ES-I3 (cell line): ENCODE measurements around the gene GADL1.

Source experiments
- H3K36me3 ChIP-seq: 2 replicates; pipeline ENCODE4 v1.6.1; 2013; ENCODE audit warnings: mild to moderate bottlenecking, low read length, control low read depth, moderate library complexity; ENCODE audit not compliant: insufficient read depth
- H3K4me1 ChIP-seq: 2 replicates; pipeline ENCODE4 v1.6.1; 2013; ENCODE audit warnings: mild to moderate bottlenecking, control low read depth, low read length; ENCODE audit not compliant: insufficient read depth
- H3K9ac ChIP-seq: 2 replicates; pipeline ENCODE4 v1.6.1; 2013; ENCODE audit warnings: low read depth, mild to moderate bottlenecking, low read length, moderate library complexity
- H3K9me3 ChIP-seq: 2 replicates; pipeline ENCODE4 v1.6.1; 2013; ENCODE audit warnings: mild to moderate bottlenecking, low read length, moderate library complexity; ENCODE audit not compliant: control insufficient read depth, insufficient read depth

GADL1 gene

DNA sequence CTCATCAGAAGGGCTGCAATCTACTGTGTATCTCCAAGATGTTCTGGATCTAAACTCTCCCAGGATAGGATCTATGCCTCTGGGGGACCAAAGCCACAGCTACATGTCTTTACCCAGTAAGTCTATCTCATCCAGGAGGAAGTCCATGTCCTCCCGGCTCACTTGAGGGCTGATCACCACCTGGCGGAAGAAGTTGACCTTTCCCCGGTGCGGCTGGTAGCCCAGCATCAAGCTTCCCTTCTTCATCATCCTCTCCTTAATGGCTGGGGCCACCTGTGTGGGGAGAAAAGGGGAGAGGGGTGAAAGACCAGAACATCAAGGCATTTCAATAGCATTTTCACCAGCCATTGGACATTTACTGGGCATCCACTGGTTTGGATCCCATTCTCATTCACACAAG lies 166.3 kb downstream of the GADL1 start:
- H3K36me3 ChIP-seq: no peaks in the 10 kb centered on the region
- no peaks in the 10 kb centered on the region for H3K4me1 ChIP-seq
- H3K9ac ChIP-seq: no peak overlapping the region
- H3K9me3 ChIP-seq: no peaks in the 10 kb centered on the region

DNA sequence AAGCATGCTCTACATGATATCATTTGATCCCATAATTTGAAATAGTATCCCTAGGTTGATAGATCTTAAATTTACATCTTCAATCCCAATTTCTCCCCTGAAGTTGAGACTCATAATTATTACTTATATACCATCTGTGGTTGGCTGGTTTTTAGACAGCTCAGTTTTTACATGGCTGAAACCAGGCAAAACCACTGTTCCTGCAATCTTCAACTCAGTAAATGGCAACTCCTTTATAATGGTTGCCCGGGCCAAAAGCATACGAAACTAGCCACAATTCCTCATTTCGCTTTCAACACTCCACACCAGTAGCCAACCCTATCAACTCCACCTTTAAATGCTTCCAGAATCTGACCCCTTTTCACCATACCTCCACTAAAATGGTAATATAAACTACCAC lies 169.6 kb downstream of the GADL1 start:
- peaks cover 12% of the 10 kb centered on the region; the same call in 1 of the 2 replicates for H3K4me1 ChIP-seq
- no peaks in the 10 kb centered on the region for H3K36me3 ChIP-seq
- H3K9ac ChIP-seq: no peak overlapping the region
- H3K9me3 ChIP-seq: no peaks in the 10 kb centered on the region

DNA sequence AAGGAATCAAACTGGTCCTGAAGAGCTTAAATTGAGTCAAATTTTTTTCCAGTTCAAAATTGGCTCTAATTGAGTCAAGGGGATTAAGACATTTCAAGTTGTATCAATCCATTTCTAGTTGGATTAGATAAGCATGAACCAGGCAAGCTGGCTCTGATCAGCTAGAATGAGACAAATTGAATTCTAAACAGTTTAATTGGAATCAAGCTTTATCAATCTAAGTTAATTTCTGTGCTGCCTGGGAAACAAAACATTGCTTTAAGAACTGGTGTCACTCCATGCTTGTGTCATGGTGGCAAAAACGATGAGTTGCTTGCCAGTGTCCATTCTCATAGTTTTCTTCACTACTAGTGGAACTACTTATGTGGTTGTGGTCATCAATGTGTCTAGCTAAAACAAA lies 171.2 kb downstream of the GADL1 start:
- Histone ChIP-seq H3K9ac (no peak overlapping the region), H3K36me3 (no peaks in the 10 kb centered on the region), H3K4me1 (peaks cover 12% of the 10 kb centered on the region; the same call in 1 of the 2 replicates), H3K9me3 (0 out of 2 replicates have a peak, but pooled peaks cover 3% of the 10 kb centered on the region)

DNA sequence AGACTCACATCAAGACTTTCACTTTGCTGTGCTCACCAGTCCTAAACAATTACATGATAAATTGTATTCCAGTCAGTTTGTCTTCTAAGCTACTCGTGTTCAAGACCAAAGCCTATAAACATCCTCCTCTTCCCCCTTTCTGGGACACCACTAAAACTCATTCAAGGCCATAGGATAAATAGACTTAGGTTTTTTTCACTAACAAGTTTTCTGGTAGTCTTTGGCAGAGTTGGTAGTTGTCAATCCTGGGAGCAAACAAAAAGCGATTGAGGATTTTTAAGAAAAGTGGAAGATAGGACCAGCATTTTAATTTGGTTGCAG lies 173.2 kb downstream of the GADL1 start:
- Histone ChIP-seq H3K4me1 (peaks cover 12% of the 10 kb centered on the region; the same call in 1 of the 2 replicates), H3K36me3 (no peaks in the 10 kb centered on the region), H3K9me3 (0 out of 2 replicates have a peak, but pooled peaks cover 3% of the 10 kb centered on the region), H3K9ac (no peak overlapping the region)

DNA sequence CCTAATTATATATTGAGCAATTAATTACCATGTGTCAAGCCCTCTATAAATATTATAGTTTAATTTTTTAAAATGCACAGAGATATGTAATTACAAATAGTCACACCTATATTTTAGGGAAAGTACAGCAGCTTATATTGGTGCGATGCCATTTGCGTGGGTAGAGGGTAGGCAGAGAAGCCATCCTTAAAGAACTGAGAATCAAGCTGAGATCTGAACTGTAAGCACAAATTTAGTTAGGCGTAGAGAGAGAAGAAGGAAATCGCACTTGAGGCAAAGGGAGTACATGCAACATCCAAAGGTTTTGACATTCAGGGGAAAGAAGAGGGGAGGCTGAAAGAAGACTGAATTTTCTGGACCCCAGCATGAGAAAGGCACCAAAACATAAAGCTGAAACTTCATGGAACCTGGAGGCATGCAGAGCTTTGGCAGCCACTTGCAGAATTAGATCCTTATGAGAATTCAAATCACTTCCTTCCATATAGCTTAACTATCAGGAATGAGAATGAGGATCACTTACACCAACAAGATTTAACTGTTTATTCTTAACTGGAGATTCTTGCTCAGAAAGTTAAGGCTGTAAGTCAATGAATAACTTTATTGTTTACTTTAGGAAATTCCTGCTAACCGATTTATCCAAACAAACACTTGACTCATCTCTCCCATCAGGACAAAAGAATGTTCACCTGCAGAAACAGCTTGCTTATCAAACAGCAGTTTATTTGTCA lies 173.7 kb downstream of the GADL1 start:
- Histone ChIP-seq H3K9me3 (0 out of 2 replicates have a peak, but pooled peaks cover 3% of the 10 kb centered on the region), H3K9ac (no peak overlapping the region), H3K4me1 (peaks cover 12% of the 10 kb centered on the region; the same call in 1 of the 2 replicates), H3K36me3 (no peaks in the 10 kb centered on the region)

DNA sequence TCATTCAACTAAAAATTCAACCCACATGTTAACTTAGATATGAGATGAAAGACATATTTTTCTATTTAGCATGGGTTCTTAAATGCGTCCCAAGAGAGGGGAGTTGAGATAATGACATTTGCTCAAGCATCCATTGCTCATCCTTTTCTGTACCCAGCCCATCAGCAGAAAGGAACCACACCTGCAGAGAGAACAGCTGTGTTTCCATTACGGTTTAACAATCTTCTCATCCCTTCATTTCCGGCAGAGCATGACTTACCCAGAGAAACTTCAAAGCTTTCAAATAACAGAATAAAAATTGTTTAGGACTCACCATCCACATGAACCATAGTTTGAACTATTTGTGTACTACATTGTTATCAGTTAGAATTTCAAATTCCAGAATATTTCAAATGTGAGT lies 174.9 kb downstream of the GADL1 start:
- Histone ChIP-seq H3K4me1 (peaks cover 12% of the 10 kb centered on the region; the same call in 1 of the 2 replicates), H3K9me3 (0 out of 2 replicates have a peak, but pooled peaks cover 3% of the 10 kb centered on the region), H3K36me3 (no peaks in the 10 kb centered on the region), H3K9ac (no peak overlapping the region)

DNA sequence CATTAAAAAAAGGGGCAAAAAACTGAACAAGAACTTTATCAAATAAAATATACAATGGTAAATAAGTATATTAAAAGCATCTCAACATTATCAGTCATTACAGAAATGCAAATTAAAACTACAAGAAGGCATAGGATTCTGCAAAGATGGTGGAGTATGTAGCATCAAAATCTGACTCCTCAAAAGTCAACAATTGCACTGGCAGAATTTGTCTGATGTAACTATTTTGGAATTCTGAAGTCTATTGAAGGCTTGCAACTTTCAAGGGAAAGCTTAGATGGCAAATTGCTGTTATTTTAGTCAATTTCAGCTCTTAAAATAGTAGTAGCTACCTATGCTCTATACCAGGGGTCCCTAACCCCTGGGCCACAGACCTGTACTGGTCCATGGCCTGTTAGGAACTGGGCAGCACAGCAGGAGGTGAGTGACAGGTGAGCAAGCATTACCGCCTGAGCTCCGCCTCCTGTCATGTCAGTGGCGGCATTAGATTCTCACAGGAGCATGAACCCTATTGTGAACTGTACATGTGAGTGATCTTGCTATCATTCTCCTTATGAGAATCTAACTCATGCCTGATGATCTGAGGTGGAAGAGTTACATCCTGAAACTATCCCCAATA lies 180.5 kb downstream of the GADL1 start:
- Histone ChIP-seq H3K4me1 (no peaks in the 10 kb centered on the region), H3K9ac (no peak overlapping the region), H3K36me3 (no peaks in the 10 kb centered on the region), H3K9me3 (no peaks in the 10 kb centered on the region)

DNA sequence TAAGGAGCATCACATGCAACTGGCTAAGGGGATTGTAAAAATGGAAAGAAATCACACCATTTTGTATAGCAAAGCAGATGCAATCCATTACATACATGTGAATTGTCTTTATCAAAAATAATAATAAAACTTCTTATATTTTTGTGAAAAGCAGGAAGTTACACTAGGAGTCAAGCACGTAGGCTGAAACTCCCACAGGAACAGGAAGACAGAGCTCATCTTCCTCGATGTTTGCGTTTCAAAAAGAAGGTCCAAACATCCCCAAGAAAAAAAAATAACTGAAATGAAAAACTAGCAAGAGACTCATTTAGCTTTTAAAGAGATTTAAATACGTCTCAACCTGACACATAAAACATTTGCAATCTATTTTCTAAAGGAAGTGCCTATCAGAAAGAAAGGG lies 181.5 kb downstream of the GADL1 start:
- no peaks in the 10 kb centered on the region for H3K4me1 ChIP-seq
- no peaks in the 10 kb centered on the region for H3K36me3 ChIP-seq
- H3K9ac ChIP-seq: no peak overlapping the region
- no peaks in the 10 kb centered on the region for H3K9me3 ChIP-seq

DNA sequence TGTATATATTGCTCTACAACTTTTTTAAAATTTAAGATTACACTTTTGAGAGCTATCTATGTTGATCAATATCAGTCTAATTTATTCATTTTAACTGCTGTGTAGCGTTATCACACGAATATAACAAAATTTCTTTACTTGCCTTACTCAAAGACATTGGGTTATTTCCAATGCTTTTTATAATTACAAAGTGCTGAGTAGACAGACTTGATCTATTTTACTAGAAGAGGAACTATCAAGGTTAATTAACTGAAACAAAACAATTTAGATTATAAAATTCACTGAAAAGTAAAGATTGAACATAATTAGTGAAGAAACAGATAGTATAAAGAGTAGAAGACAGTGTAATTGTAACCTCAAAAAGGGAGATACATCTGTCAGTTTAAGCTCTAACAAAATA lies 182.6 kb downstream of the GADL1 start:
- Histone ChIP-seq H3K36me3 (no peaks in the 10 kb centered on the region), H3K9ac (no peak overlapping the region), H3K9me3 (no peaks in the 10 kb centered on the region), H3K4me1 (no peaks in the 10 kb centered on the region)

DNA sequence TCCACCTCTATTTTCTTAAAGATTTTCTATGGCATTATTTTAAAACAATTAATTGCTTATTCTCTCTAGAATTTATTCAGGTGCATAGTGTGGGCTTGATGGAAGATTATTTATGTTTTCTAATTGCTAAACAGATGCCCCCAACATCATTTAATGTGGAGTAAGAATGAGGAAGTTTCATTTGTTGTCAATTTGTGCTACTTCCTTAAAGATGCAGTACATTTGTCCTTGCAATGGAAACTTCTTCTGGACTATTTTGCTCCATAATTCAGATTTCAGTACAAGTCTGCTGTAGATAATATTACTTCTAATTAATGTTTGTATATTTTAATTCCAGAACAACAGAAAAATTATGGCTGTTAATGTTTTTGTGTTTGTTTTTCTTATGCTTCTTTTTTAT lies 183.3 kb downstream of the GADL1 start:
- H3K4me1 ChIP-seq: no peaks in the 10 kb centered on the region
- peaks cover 3% of the 10 kb centered on the region; the same call in 1 of the 2 replicates for H3K9me3 ChIP-seq

DNA sequence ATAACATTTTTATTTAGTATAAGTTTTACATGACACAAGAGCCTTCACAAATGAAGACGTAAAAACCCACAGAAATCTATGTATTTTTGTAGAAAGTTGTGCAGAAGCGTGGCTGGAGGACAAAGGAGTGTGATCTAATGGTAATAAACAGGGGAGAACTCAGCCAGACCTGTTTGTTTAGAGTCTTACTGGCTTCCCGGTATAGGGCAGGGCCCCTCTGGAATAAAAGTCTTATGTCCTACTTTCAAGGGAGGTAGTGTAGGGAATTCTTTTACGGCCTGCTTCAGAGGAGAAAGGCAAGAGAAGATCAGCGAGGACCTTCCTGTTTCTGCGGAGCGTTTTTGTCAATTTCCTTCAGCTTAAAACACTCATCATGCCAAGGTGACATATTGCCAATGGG lies 184.4 kb downstream of the GADL1 start:
- Histone ChIP-seq H3K9me3 (peaks cover 5% of the 10 kb centered on the region), H3K4me1 (no peaks in the 10 kb centered on the region), H3K36me3 (no peaks in the 10 kb centered on the region; the same call in 1 of the 2 replicates), H3K9ac (no peak overlapping the region)

More for the DNA sequence above, 183.3 kb downstream of the GADL1 start:
- Histone ChIP-seq H3K9ac (no peak overlapping the region), H3K36me3 (no peaks in the 10 kb centered on the region; the same call in 1 of the 2 replicates)

DNA sequence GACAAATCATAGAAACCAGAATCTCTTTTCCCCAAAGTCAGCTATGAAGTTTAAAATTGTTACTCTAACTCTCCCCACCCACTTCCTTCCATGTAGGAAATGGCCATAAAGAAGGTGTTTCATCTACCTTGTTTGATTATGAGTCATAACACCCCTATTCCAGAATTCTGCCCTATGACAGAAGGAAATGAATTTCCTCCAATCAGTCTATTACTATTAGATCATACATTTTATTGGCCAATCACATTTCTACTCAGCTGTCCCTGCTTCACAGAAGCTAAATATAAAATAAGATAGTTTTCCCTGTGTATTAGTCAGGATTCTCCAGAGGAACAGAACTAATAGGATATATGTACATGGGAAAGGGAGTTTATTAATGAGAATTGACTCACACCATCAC lies 186.0 kb downstream of the GADL1 start:
- no peak overlapping the region for H3K9ac ChIP-seq
- no peaks in the 10 kb centered on the region; the same call in 1 of the 2 replicates for H3K36me3 ChIP-seq
- H3K4me1 ChIP-seq: no peaks in the 10 kb centered on the region
- H3K9me3 ChIP-seq: peaks cover 8% of the 10 kb centered on the region

DNA sequence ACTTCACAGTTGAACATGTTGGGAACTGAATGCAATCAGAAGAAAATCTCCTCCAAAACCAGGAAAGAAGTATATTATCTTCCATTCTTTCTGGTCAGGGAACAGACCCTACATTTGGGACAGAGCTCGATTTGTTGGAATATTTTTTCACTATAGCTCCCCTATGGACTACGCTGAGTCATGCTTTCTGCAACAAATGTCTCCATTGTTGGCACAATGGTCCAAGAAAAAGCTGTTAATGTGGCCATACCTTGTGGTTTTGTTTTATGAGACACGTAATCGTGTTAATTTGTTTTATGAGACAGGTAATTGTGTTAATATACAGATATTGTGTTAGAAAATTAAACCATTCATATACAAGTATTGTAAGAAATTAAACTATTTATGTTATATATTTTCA lies 186.6 kb downstream of the GADL1 start:
- Histone ChIP-seq H3K4me1 (no peaks in the 10 kb centered on the region), H3K36me3 (no peaks in the 10 kb centered on the region; the same call in 1 of the 2 replicates), H3K9ac (no peak overlapping the region), H3K9me3 (peaks cover 14% of the 10 kb centered on the region)

DNA sequence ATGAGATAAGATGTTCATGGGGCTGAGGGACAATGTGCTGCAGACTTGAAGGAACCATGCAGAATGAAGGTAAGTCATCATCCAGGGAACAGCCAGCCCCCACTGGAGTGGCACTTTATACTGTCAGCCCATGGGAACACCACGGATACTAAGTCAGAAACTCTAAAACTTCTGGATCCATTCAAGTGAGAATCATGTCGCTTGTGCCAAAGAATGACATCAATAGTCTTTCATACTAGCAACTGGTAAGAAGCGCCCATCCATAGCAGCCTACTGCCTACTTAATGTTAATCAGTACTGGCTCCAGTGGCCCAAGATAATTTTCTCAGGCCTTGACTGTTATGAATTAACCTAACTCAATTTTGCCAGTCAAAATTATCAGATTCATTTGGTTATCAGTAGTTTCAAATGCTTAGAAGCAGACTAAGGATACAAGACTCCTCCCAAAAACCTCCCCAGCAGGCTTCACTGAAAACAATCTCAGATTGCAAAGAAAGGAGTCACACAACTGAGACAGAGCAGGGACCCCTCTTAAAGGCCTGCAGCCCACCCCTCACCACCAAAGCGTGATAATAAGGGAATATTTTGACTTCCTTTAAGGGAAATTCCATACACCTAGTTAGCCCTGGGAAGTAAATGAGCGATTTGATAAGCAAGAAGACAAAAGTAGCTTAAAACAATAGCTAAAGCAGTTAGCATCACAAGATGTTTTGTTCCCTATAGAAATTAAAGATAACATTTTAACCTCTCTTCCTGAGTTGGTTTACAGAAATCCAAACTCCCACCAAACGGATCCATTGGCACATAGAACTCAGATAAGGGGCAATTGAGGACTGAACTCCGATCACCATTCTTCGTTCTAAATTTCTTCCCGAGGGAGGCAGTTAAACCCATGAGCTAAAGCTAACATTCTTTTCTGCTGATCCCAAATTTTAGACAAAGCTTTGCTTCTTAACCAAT lies 189.2 kb downstream of the GADL1 start:
- no peak overlapping the region for H3K9ac ChIP-seq
- H3K36me3 ChIP-seq: no peaks in the 10 kb centered on the region; the same call in 1 of the 2 replicates
- H3K4me1 ChIP-seq: no peaks in the 10 kb centered on the region
- peaks cover 29% of the 10 kb centered on the region for H3K9me3 ChIP-seq
